Measurements from ENCODE around the gene GRK4.

GRCh38 chr4:3040452-3041191 is 77.3 kb downstream of the GRK4 start:
- TF ChIP-seq CTCF (IDR thresholded peaks at IDR 0.05; ENCODE audit: low read depth, low read length), result no peak
- no peak for TF ChIP-seq EZH2phosphoT487 (IDR thresholded peaks at IDR 0.05; ENCODE audit: low read depth)
